A549 treated with Mapracorat at 1 μM for 4 hours (cell line): ENCODE measurements around the gene ESYT2. TPM values are rescaled to one million over a fixed set of nuclear protein-coding genes. Genes with fewer than 3 reads are reported as not detected.

Source experiments
- total RNA-seq: library from RNA; stranded (reverse); fragments of 200-300 nt; extraction: Qiagen RNA extraction; gene quantifications from 5 replicates; pipeline ENCODE4 v1.2.3, GENCODE V29; 2022

The ESYT2 gene, protein sequence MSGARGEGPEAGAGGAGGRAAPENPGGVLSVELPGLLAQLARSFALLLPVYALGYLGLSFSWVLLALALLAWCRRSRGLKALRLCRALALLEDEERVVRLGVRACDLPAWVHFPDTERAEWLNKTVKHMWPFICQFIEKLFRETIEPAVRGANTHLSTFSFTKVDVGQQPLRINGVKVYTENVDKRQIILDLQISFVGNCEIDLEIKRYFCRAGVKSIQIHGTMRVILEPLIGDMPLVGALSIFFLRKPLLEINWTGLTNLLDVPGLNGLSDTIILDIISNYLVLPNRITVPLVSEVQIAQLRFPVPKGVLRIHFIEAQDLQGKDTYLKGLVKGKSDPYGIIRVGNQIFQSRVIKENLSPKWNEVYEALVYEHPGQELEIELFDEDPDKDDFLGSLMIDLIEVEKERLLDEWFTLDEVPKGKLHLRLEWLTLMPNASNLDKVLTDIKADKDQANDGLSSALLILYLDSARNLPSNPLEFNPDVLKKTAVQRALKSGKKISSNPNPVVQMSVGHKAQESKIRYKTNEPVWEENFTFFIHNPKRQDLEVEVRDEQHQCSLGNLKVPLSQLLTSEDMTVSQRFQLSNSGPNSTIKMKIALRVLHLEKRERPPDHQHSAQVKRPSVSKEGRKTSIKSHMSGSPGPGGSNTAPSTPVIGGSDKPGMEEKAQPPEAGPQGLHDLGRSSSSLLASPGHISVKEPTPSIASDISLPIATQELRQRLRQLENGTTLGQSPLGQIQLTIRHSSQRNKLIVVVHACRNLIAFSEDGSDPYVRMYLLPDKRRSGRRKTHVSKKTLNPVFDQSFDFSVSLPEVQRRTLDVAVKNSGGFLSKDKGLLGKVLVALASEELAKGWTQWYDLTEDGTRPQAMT
- 69.4 to 102 TPM (median 93.5 TPM) in 5 replicates for total RNA-seq

DNA sequence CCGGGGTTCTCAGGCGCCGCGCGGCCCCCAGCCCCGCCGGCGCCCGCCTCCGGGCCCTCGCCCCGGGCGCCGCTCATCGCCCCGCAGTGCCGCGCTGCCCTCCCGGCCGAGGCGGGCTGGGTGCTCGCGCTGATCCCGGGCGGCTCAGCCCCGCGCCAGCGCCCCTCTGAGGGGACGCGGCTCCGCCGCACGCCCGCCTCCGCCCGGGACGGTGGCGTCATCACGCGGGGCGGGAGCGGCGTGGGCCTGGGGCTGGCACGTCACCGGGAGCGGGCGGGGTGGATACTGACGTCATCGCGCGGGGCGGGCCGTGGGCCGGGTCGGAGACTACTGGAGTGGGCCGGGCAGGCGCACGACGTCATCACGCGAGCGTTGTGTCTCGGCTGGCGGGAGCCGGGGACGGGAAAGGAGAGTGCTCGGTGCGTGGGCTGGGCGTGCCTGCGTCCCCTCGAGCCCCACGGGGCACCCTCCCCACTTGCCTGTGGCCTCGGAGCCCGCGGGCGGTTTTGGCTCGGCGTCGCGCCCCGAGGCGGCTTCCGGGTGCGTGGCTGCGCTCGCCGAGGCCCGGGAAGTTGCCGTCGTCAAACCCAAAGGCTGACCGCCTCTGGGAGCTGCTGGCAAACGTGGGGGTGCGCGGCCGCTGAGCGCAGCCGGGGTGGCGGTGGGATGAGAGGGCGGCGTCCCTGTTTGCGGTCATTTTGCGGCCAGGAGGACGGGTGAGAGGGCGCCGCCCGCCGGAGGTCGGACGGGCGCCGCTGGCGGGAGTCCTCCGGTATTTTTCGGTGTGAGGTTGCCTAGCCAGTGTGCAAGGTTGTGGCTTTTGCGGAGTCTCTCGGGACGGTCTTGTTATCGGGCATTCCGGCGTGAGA, at the start of gene ESYT2:
Gene ESYT2 (minus strand): TSS at position 168 of the 869 bp plus-strand sequence. CDS start 91 bp downstream, at position 77.

DNA sequence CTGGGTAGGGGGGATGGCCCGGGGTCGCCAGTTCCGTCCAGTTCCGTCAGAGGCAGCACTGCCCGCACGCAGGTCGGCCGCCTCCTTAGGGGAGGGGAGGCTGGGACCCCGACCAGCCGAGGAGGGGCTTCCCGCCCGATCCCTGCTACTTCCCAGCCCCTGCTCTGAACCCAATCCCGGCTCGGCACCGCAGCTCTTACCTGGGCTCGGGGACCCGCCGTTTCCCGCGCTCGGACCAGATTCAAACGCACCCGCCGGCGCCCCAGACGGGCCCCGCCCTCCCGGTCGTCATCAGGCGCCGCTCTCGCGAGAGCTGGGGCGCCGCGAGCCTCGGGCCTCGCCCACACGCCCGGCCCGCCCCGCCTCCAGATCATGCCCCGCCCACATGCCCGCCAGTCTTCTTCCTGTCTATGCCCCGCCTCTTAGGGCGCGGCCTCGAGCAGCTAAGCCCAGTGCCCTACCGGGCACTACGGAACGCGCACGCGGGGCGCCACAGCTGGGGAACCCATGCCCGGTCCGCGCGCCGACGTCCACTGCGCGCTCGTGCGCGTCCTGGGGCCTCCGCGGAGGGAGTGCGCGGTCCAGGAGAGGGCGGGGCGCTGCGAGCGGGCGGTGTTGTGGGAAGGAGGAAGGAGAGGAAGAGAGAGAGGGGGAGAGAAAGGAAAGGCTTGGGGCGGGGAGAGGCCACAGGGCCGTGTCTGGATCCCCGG, 124.6 kb downstream of the ESYT2 start, which contains the start of gene NCAPG2:
Gene NCAPG2 (minus strand): TSS at position 281 of the 710 bp plus-strand sequence. CDS start 2,905 bp downstream, outside the sequence.

Other genes with a start within 250 kb of the ESYT2 start
- gene PTPRN2, start 241.7 kb downstream of the ESYT2 start, total RNA-seq: 0.72 to 1.5 TPM (median 1.0 TPM) in 5 replicates
- 31.4 to 41.6 TPM (median 39.5 TPM) in 5 replicates for gene NCAPG2, start 124.7 kb downstream of the ESYT2 start, total RNA-seq
- gene DYNC2I1, start 27.0 kb upstream of the ESYT2 start, total RNA-seq: 13.9 to 16.2 TPM (median 15.7 TPM) in 5 replicates